Measurements from ENCODE around the gene ZDHHC18.

ZDHHC18 gene, protein sequence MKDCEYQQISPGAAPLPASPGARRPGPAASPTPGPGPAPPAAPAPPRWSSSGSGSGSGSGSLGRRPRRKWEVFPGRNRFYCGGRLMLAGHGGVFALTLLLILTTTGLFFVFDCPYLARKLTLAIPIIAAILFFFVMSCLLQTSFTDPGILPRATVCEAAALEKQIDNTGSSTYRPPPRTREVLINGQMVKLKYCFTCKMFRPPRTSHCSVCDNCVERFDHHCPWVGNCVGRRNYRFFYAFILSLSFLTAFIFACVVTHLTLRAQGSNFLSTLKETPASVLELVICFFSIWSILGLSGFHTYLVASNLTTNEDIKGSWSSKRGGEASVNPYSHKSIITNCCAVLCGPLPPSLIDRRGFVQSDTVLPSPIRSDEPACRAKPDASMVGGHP

DNA sequence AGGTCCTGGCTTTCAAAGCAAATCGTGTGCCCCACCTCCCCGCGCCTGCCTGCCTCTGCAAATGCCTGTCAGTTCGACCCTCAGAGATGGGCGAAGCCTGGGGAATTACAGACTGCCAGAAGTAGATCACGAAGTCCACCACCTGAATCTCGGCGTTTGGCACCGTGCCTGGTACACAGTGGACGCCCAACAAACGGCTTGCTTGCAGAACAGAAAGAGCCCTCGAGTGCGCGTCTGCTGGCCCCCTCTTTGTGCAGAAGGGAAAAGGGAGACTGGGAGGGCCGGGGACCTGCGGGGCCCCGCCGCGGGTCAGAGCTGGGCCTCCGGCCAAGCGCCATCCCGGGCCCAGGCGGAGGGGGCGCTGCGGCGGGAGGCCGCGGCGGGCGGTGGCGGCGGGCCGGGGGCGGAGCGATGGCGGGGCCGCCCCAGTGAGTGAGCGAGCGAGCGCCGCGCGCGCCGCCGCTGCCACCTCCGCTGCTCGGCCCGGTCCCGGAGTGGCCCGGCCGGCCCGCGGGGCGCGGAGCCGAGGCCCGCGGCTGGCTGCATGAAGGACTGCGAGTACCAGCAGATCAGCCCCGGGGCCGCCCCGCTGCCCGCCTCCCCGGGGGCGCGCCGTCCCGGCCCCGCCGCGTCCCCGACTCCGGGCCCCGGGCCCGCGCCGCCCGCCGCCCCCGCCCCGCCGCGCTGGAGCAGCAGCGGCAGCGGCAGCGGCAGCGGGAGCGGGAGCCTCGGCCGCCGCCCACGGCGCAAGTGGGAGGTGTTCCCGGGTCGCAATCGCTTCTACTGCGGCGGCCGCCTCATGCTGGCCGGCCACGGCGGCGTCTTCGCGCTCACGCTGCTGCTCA, at the start of gene ZDHHC18:
Gene ZDHHC18 (plus strand): TSS at position 428 of the 845 bp plus-strand sequence. CDS start 117 bp downstream, at position 545.
- Mint-ChIP-seq H3K4me3 (peak within 1 kb of the TSS; percentile 95), H3K9me3 (ENCODE audit: low read depth) (no peaks in the 10 kb centered on the region), H3K4me1 (ENCODE audit: low read depth) (peaks cover 56% of the 10 kb centered on the region), H3K36me3 (no peaks in the 10 kb centered on the region), H3K27ac (peak within 1 kb of the TSS; percentile 98), H3K27me3 (no peaks in the 10 kb centered on the region)

DNA sequence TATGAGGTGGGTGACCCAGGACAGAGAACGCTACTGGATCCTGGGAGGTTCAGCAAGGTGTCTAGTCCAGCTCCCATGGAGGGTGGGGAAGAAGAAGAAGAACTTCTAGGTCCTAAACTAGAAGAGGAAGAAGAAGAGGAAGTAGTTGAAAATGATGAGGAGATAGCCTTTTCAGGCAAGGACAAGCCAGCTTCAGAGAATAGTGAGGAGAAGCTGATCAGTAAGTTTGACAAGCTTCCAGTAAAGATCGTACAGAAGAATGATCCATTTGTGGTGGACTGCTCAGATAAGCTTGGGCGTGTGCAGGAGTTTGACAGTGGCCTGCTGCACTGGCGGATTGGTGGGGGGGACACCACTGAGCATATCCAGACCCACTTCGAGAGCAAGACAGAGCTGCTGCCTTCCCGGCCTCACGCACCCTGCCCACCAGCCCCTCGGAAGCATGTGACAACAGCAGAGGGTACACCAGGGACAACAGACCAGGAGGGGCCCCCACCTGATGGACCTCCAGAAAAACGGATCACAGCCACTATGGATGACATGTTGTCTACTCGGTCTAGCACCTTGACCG, 47.3 kb upstream of the ZDHHC18 start:
- peak overlapping the region; percentile 84 for H3K27ac Mint-ChIP-seq
- peaks cover 15% of the 10 kb centered on the region for H3K36me3 Mint-ChIP-seq
- no peak overlapping the region for H3K4me3 Mint-ChIP-seq
- H3K4me1 Mint-ChIP-seq (ENCODE audit: low read depth): peaks cover 32% of the 10 kb centered on the region
- no peaks in the 10 kb centered on the region for H3K27me3 Mint-ChIP-seq
- H3K9me3 Mint-ChIP-seq (ENCODE audit: low read depth): no peaks in the 10 kb centered on the region

DNA sequence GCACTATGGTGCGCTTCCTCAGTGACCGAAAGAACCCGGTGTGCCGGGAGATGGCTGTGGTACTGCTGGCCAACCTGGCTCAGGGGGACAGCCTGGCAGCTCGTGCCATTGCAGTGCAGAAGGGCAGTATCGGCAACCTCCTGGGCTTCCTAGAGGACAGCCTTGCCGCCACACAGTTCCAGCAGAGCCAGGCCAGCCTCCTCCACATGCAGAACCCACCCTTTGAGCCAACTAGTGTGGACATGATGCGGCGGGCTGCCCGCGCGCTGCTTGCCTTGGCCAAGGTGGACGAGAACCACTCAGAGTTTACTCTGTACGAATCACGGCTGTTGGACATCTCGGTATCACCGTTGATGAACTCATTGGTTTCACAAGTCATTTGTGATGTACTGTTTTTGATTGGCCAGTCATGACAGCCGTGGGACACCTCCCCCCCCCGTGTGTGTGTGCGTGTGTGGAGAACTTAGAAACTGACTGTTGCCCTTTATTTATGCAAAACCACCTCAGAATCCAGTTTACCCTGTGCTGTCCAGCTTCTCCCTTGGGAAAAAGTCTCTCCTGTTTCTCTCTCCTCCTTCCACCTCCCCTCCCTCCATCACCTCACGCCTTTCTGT, 46.0 kb upstream of the ZDHHC18 start:
- Mint-ChIP-seq H3K36me3 (peaks cover 15% of the 10 kb centered on the region), H3K4me1 (ENCODE audit: low read depth) (peaks cover 44% of the 10 kb centered on the region), H3K27ac (peak overlapping the region; percentile 76), H3K27me3 (no peaks in the 10 kb centered on the region), H3K4me3 (no peak overlapping the region), H3K9me3 (ENCODE audit: low read depth) (no peaks in the 10 kb centered on the region)

DNA sequence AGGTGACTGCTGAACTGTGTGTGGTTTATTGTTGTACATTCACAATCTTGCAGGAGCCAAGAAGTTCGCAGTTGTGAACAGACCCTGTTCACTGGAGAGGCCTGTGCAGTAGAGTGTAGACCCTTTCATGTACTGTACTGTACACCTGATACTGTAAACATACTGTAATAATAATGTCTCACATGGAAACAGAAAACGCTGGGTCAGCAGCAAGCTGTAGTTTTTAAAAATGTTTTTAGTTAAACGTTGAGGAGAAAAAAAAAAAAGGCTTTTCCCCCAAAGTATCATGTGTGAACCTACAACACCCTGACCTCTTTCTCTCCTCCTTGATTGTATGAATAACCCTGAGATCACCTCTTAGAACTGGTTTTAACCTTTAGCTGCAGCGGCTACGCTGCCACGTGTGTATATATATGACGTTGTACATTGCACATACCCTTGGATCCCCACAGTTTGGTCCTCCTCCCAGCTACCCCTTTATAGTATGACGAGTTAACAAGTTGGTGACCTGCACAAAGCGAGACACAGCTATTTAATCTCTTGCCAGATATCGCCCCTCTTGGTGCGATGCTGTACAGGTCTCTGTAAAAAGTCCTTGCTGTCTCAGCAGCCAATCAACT, 45.2 kb upstream of the ZDHHC18 start:
- peak overlapping the region; percentile 83 for H3K27ac Mint-ChIP-seq
- no peak overlapping the region for H3K4me3 Mint-ChIP-seq
- H3K36me3 Mint-ChIP-seq: peaks cover 10% of the 10 kb centered on the region
- no peaks in the 10 kb centered on the region for H3K27me3 Mint-ChIP-seq
- H3K4me1 Mint-ChIP-seq (ENCODE audit: low read depth): peaks cover 52% of the 10 kb centered on the region
- H3K9me3 Mint-ChIP-seq (ENCODE audit: low read depth): no peaks in the 10 kb centered on the region

DNA sequence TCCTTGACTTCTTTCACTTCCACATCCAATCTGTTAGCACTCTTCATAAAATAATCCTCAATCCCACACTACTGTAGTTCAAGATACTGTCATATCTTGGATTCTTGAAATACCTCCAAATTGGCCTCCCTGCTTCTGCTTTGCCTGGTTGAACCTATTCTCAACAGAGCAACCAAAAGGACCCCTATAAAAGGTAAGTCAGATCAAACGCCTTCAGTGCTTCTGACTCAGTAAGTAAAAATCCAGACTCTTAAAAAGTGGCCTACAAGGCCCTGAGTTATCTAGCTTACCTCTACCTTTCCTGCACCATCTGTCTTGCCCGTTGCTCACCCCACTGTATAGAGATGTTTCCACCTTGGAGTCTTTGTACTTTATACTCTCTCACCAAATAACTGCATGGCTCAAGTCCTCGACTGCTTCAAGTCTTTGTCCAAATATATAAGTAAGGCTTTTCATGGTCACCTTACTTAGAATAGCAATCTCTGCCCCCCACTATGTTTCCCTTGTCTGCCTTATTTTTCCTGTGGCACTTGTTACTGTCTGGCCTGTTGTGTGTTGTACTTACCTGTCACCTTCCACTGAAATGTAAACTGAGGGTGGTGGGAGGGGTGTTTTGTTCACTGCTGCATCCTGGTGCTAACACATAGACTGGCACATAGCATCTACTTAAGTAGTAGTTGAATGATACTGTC, 43.8 kb upstream of the ZDHHC18 start:
- Mint-ChIP-seq H3K27me3 (no peaks in the 10 kb centered on the region), H3K9me3 (ENCODE audit: low read depth) (no peaks in the 10 kb centered on the region), H3K4me3 (no peak overlapping the region), H3K4me1 (ENCODE audit: low read depth) (peaks cover 61% of the 10 kb centered on the region), H3K27ac (peak overlapping the region; percentile 83), H3K36me3 (peaks cover 10% of the 10 kb centered on the region)

DNA sequence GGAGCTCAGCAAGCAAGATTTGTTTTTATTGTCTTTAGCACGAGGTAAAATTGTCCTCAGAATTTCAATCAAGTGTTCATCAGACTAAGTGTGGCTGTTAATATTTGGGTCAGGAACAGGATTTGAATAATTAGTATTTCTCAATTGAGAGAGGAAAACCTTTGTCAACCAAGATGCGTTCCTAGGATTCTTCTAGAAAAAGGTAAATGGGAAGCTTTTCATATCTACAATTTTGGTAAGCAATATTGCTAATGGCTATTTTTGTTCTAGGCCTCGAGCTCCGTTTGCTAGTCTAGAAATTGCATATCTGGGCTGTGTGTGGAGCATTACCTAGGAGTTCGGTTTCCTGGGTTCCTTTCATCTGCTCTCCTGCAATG, 42.9 kb upstream of the ZDHHC18 start:
- Mint-ChIP-seq H3K4me1 (ENCODE audit: low read depth) (peaks cover 57% of the 10 kb centered on the region), H3K27ac (peak overlapping the region; percentile 98), H3K9me3 (ENCODE audit: low read depth) (no peaks in the 10 kb centered on the region)

DNA sequence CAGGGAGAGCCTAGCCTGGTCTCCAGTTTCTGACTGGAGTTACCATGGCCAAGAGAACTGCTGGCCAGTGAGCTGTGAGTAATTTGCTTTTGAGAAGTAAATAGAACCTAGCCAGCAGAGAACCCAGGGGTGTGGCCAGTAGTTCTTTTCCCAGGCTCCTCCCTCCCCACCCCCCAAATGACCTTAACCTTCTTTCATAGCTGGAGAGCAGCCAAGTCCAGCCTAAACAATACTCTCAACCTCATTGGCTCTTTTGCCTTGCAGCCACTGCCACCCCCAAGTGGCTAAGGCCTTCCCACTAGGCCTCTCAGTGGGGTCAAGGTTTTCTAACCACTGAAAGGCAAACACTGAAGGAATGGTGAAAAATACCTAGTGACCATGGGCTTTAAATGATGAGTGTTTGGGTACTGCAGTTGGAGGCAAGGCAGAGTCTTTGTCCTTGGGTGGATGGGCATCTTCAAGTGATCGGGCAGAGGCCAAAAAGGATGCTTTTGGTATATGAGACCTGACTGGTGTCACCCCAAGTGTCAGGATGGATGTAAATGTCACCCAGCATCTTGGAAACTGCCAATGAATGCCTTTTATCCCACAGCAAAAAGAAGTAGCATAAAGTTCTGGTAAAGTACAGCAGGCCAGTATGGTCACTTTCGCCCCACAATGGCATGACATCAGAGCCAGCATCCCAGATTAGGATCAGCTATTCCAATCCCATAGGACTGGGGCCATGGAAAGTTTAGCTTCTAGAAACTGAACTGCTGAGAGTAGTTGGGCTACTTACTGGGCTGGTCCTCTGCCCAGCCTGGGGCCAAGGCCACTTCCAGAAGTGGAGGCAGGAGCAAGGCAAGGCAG, 42.2 kb upstream of the ZDHHC18 start:
- Mint-ChIP-seq H3K4me3 (no peak overlapping the region), H3K9me3 (ENCODE audit: low read depth) (no peaks in the 10 kb centered on the region), H3K27me3 (no peaks in the 10 kb centered on the region), H3K4me1 (ENCODE audit: low read depth) (peaks cover 62% of the 10 kb centered on the region), H3K36me3 (peaks cover 4% of the 10 kb centered on the region), H3K27ac (peak overlapping the region; percentile 98)

More for the DNA sequence above, 42.9 kb upstream of the ZDHHC18 start:
- peaks cover 7% of the 10 kb centered on the region for H3K36me3 Mint-ChIP-seq
- no peak overlapping the region for H3K4me3 Mint-ChIP-seq
- no peaks in the 10 kb centered on the region for H3K27me3 Mint-ChIP-seq

DNA sequence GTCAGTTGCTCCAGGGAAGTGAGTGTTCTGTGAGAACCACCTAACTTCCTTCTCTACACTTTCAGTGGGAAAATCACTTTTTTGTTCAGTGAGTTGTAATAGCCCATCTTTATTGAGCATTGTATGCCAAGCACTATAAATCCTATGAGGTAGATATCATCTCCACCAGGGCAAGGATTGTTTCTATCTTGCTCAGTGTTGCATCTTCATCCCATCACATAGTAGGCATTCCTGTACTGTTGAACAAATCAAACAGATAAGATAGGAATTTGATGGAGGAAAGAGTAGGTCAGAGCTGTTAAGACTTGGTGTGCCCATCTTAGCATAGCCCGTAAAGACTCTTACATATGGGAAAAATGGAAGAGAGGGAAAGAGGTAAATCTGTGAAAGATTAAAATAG, 41.6 kb upstream of the ZDHHC18 start:
- Mint-ChIP-seq H3K36me3 (peaks cover 4% of the 10 kb centered on the region), H3K27ac (peak overlapping the region; percentile 98), H3K27me3 (no peaks in the 10 kb centered on the region), H3K9me3 (ENCODE audit: low read depth) (no peaks in the 10 kb centered on the region), H3K4me1 (ENCODE audit: low read depth) (peaks cover 66% of the 10 kb centered on the region), H3K4me3 (no peak overlapping the region)

DNA sequence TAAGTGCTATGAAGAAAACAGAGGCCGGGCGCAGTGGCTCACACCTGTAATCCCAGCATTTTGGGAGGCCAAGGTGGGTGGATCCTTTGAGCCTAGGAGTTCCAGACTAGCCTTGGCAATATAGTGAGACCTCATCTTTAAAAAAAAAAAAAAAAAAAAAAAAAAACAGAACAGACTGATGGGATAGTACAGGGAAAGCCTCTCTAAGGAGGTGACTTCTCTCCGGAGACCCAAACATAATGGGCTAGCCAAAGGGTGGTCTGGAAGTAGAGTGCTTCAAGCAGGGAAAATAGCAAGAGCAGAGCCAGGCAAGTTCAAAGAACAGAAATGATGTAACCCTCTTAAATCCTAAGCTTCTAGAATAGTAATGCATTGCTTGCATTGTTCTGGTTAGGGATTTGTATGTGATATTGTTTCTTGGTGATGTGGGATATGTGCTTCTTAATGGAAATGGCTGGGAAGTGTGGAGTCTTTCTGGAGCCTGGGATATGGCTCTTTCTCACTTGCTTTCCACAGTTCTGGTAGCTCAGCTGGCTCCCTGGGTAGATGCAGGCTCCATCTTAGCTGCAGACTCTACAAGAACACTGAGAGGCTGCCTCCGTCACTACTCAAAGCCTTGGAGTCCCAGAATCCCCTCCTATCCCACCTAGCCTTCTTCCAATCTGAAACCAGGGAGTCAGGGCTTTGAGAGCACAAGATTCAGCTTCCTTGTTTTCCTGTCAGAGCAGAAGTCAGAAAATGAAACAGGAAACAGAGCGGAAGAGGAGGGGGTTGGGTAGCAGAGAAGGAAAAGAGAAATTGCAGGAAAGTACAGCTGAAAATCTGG, 40.7 kb upstream of the ZDHHC18 start:
- peaks cover 76% of the 10 kb centered on the region for H3K4me1 Mint-ChIP-seq (ENCODE audit: low read depth)

DNA sequence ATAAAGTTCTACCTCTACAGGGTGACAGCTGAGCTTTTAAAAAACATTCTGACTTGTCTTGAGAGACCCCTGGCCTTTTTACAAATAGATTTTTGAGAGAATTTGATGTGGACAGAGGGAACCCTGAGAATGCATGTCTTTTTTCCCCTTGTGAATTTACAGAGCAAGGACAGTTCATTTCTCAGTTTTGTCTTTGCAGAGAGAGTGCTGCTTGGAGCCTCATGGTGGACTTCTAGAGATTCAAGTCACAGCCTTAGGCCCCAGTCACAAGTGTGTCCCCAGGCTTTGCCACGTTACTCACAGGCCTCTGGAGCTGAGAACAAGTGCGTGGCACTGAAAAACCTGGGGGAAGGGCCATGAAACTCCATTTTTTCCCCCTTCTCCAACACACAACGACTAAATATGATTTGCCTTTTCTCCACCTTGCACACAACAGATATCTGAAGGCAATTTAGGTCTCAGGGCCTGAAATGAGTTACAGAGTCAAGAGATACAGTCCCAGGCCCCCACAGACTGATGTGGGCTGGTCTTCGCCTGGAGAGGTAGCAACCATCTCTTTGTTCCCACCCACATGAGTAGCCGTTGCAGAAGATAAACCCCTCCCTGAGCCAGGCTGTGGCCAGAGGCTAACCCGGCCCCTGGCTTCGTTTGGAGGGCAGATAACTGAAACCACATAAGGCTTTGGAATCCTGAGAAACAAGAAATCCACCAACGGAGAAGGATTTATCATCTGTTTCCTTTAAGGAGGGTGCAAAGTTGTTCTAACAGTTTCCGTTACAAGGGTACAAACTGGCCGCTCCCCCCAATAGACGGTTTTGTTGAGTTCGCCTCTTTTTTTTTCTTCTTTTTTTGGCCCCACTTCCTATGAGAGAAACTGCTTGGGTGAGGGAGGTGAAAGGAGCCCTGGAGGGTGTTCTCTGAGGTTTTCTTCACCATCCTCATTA, 39.8 kb upstream of the ZDHHC18 start:
- no peaks in the 10 kb centered on the region for H3K9me3 Mint-ChIP-seq (ENCODE audit: low read depth)

More for the DNA sequence above, 40.7 kb upstream of the ZDHHC18 start:
- H3K9me3 Mint-ChIP-seq (ENCODE audit: low read depth): no peaks in the 10 kb centered on the region
- H3K27ac Mint-ChIP-seq: peak overlapping the region; percentile 98
- peaks cover 4% of the 10 kb centered on the region for H3K36me3 Mint-ChIP-seq
- peak overlapping the region; percentile 93 for H3K4me3 Mint-ChIP-seq
- H3K27me3 Mint-ChIP-seq: no peaks in the 10 kb centered on the region

DNA sequence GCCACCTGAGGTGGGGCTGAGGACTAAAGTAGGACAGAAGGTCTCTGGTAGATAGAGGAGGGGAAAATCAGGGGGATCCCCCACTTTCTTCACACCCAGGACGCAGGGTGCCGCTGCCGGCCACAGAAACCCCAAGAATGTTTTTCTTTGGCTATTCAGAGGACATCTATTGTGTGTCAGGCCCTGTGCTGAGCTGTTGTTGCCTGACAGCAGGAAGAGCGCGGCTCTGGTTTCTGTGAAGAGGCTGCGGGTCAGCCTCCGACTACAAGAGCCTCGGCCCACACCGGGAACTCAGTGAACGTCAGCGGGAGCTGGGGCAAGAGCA, 39.1 kb upstream of the ZDHHC18 start:
- Mint-ChIP-seq H3K27me3 (no peaks in the 10 kb centered on the region), H3K4me3 (peak overlapping the region; percentile 93), H3K9me3 (ENCODE audit: low read depth) (no peaks in the 10 kb centered on the region), H3K27ac (peak overlapping the region; percentile 98), H3K36me3 (peaks cover under 1% of the 10 kb centered on the region), H3K4me1 (ENCODE audit: low read depth) (peaks cover 75% of the 10 kb centered on the region)

More for the DNA sequence above, 39.8 kb upstream of the ZDHHC18 start:
- peak overlapping the region; percentile 93 for H3K4me3 Mint-ChIP-seq
- H3K27ac Mint-ChIP-seq: peak overlapping the region; percentile 98
- peaks cover 4% of the 10 kb centered on the region for H3K36me3 Mint-ChIP-seq
- H3K27me3 Mint-ChIP-seq: no peaks in the 10 kb centered on the region
- peaks cover 80% of the 10 kb centered on the region for H3K4me1 Mint-ChIP-seq (ENCODE audit: low read depth)

All from activated naive CD8-positive, alpha-beta T cell (primary cell).